ENCODE measurements around the gene SATB1. TPM values are rescaled to one million over a fixed set of nuclear protein-coding genes. Genes with fewer than 3 reads are reported as not detected.
A peak's percentile ranks its signal among the peaks of the same experiment; 100 is the strongest.
"Not testable (repeated sequence)": the region's sequence is repeated elsewhere in the genome, so short reads cannot be mapped to it uniquely, and the experiment has no call there.

The SATB1 gene
- 831 and 866 TPM in 2 replicates for total RNA-seq

DNA sequence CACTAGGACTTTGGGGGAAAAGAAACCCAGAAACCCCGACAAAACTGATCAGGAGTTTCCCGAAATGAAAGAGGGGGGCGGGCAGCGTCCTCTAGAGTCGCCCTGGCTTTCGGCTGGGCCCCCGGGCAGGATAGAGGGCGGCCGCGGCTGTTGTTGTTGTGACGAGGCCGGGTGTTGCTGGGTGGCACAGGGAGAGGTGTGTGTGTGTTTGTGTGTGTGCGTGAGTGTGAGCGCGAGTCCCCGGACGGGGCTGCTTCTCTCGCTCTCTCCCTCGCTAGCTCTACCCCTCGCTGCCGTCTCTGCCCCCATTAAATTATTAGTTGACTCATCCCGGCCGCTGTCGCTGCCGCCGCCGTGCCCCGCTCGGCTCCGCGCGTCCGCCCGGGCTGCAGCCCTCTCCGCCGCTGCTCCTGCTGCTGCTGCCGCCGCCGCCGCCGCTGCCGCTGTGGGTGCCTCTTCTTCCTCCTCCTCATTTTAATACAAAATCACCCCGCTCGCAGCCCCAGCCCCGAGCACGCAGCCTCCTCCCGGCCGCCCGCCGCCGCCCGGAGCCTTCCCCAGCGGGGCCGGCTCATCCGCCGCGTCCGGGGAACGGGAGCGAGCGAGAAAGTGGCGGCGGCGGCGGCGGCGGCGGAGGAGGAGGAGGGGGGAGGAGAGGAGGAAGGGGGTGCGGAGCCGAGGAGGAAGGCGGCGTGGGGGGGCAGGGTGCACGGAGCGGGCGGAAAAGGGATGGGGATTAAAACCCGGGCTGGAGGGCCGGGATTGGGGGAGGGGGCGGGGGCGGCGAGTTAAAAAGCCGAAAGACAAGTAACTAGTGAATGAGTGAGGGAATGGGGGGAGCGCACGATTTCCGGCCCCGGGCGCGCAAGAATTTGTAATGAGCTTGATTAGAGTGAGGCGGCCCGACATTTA is at the start of gene SATB1:
Gene SATB1, minus strand, starts transcription at position 611 of the 912 bp plus-strand sequence. CDS start 4,372 bp downstream, outside the sequence.
- intact Hi-C loops (cut with micrococcal nuclease) = loop anchor here (2.0 to 10.0 kb wide), 3 partner anchors 14 to 1910 kb away; partner anchors contain the start of gene RFTN1
- peak; percentile 63 for DNase-seq (ENCODE audit: low spot score)
- Mint-ChIP-seq H3K36me3 (ENCODE audit: low read depth) (peaks cover 96% of the 10 kb centered on the region), H3K4me3 (ENCODE audit: low read depth) (peak within 1 kb of the TSS; percentile 89), H3K9me3 (no peaks in the 10 kb centered on the region), H3K27me3 (ENCODE audit: low read depth) (no peaks in the 10 kb centered on the region), H3K4me1 (ENCODE audit: low read depth) (peaks cover 62% of the 10 kb centered on the region), H3K27ac (peak within 1 kb of the TSS; percentile 93)

DNA sequence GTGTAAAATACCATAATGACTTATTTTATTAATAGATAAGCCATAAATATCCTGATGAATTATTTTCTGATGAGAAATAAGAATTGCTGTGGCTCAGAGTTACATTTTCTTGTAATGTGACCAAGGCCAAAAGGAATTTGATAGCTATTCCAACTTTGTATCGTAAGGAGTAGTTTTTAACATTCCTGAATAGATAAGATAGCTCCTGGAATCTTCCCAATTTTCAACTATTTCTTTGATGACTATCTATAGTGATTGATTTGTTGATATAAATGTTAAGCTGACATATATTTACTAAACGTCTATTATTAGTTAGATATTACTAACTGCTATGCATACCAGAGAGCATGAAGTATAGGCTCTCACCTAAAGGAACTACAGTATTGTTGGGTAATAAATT is 49.1 kb upstream of the SATB1 start:
- Mint-ChIP-seq H3K4me3 (ENCODE audit: low read depth) (no peak overlapping the region), H3K27ac (no peak overlapping the region), H3K4me1 (ENCODE audit: low read depth) (peaks cover 9% of the 10 kb centered on the region), H3K9me3 (peaks cover 4% of the 10 kb centered on the region), H3K36me3 (ENCODE audit: low read depth) (peaks cover 79% of the 10 kb centered on the region), H3K27me3 (ENCODE audit: low read depth) (no peaks in the 10 kb centered on the region)
- no peak for DNase-seq (ENCODE audit: low spot score)
- intact Hi-C loops (cut with micrococcal nuclease) = no loop called here

DNA sequence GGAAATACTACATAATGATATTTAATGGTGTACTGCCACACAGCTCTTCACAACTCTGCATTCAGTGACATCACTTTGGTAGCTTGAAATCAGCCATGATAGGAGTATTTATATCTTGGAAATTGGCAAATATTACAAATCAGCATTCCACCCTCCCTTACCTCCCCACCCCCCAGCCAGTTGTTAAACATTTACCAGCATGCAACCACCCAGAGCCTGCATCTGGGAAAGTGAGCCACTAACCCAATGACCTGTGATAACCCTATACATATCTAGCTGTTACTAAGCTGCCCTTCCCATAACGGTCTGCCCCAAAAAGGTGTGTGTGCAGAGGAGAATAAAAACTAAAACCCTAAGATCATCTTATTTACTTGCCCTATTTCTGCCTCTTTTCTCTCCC is 44.6 kb upstream of the SATB1 start:
- no peak for DNase-seq (ENCODE audit: low spot score)
- Mint-ChIP-seq H3K27me3 (ENCODE audit: low read depth) (no peaks in the 10 kb centered on the region), H3K9me3 (no peaks in the 10 kb centered on the region), H3K36me3 (ENCODE audit: low read depth) (peaks cover 90% of the 10 kb centered on the region), H3K4me1 (ENCODE audit: low read depth) (peaks cover 17% of the 10 kb centered on the region), H3K4me3 (ENCODE audit: low read depth) (no peak overlapping the region), H3K27ac (no peak overlapping the region)
- intact Hi-C loops (cut with micrococcal nuclease) = no loop called here

DNA sequence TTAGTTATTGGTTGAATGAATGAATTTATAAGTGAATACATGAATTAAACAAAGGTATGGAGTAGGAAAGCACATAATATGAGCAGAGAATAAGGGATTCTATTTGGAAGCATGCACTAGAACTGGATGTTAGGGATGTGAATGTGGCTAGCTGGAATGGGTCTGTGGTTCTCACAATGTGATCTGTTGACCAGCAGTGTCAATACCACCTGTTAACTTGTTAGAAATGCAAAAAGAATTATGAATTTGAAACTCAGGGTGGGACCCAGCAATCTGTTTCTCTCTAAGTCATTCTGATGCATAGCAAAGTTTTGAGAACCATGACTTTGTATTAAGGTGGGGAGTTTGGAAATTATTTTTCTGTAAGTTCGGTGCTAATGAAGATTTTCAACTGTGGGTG is 41.0 kb upstream of the SATB1 start:
- no peak overlapping the region for H3K27ac Mint-ChIP-seq
- no peaks in the 10 kb centered on the region for H3K27me3 Mint-ChIP-seq (ENCODE audit: low read depth)
- H3K4me3 Mint-ChIP-seq (ENCODE audit: low read depth) = no peak overlapping the region
- peaks cover 90% of the 10 kb centered on the region for H3K36me3 Mint-ChIP-seq (ENCODE audit: low read depth)
- H3K9me3 Mint-ChIP-seq = peaks cover 7% of the 10 kb centered on the region
- H3K4me1 Mint-ChIP-seq (ENCODE audit: low read depth) = peaks cover 20% of the 10 kb centered on the region
- no peak for DNase-seq (ENCODE audit: low spot score)
- intact Hi-C loops (cut with micrococcal nuclease) = no loop called here

DNA sequence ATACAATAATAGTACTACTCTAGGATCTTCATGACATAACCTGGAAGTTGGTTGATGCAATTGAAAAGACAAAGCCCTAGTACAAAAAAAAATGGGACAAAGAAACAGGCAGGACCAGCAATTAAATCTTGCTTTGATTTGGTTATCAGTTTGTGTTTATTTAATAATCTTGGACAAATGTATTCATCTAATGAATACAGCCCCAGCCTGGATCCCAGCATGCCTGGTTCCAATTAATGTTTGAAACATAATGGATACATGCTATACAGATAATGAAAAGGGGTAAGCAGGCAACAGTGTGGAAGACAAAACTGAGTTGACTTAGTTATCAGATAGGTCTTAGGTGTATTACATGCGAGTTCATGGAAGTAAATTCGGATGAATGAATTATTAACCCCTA is 29.6 kb upstream of the SATB1 start:
- H3K27ac Mint-ChIP-seq = no peak overlapping the region
- intact Hi-C loops (cut with micrococcal nuclease) = no loop called here
- H3K27me3 Mint-ChIP-seq (ENCODE audit: low read depth) = no peaks in the 10 kb centered on the region
- peaks cover 48% of the 10 kb centered on the region for H3K9me3 Mint-ChIP-seq
- no peak overlapping the region for H3K4me3 Mint-ChIP-seq (ENCODE audit: low read depth)
- H3K36me3 Mint-ChIP-seq (ENCODE audit: low read depth) = peaks cover 92% of the 10 kb centered on the region
- no peak for DNase-seq (ENCODE audit: low spot score)
- H3K4me1 Mint-ChIP-seq (ENCODE audit: low read depth) = peaks cover 42% of the 10 kb centered on the region

DNA sequence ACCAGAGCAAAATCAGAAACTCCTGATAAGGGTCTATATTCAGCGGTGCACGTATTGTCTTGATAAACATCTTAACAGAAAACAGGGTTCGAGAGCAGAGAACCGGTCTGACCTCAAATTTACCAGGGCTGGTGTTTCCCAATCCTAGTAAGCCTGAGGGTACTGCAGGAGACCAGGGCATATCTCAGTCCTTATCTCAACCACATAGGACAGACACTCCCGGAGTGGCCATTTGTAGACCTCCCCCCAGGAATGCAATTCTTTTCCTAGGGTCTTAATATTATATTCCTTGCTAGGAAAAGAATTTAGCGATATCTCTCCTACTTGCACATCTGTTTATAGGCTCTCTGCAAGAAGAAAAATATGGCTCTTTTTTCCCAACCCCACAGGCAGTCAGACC is 24.5 kb upstream of the SATB1 start:
- intact Hi-C loops (cut with micrococcal nuclease) = loop anchor here (5.0 kb wide), 1 partner anchor 1498 kb away; the partner anchor contains the start of gene RAB5A
- DNase-seq (ENCODE audit: low spot score); H3K27ac Mint-ChIP-seq; H3K27me3 Mint-ChIP-seq (ENCODE audit: low read depth): not testable (repeated sequence)
- Mint-ChIP-seq H3K4me3 (ENCODE audit: low read depth) (peak overlapping the region; percentile 61), H3K36me3 (ENCODE audit: low read depth) (peaks cover 90% of the 10 kb centered on the region), H3K4me1 (ENCODE audit: low read depth) (peaks cover 50% of the 10 kb centered on the region), H3K9me3 (peaks cover 32% of the 10 kb centered on the region)

DNA sequence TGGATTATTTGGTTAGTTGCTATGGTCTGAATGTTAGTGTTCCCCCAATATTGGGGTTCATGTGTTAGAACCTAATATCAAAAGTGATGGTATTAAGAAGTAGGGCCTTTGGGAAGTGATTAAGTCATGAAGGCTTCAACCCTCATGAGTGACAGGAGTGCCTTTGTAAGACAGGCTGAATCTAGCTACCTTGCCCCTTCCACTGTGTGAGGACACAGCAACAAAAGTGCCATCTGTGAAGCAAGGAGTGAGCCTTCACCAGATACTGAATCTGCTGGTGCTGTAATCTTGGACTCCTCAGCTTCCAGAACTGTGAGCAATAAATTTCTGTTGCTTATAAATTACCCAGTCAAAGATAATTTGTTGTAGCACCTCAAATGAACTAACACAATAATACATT is 22.6 kb upstream of the SATB1 start:
- peaks cover 19% of the 10 kb centered on the region for H3K9me3 Mint-ChIP-seq
- peak overlapping the region; percentile 95 for H3K27ac Mint-ChIP-seq
- intact Hi-C loops (cut with micrococcal nuclease) = loop anchor here (2.0 to 5.0 kb wide), 2 partner anchors 201 to 1500 kb away; partner anchors contain the start of gene RAB5A
- DNase-seq (ENCODE audit: low spot score) = no peak
- H3K27me3 Mint-ChIP-seq (ENCODE audit: low read depth) = no peaks in the 10 kb centered on the region
- H3K36me3 Mint-ChIP-seq (ENCODE audit: low read depth) = peaks cover 89% of the 10 kb centered on the region
- H3K4me1 Mint-ChIP-seq (ENCODE audit: low read depth) = peaks cover 39% of the 10 kb centered on the region
- peak overlapping the region; percentile 99 for H3K4me3 Mint-ChIP-seq (ENCODE audit: low read depth)

DNA sequence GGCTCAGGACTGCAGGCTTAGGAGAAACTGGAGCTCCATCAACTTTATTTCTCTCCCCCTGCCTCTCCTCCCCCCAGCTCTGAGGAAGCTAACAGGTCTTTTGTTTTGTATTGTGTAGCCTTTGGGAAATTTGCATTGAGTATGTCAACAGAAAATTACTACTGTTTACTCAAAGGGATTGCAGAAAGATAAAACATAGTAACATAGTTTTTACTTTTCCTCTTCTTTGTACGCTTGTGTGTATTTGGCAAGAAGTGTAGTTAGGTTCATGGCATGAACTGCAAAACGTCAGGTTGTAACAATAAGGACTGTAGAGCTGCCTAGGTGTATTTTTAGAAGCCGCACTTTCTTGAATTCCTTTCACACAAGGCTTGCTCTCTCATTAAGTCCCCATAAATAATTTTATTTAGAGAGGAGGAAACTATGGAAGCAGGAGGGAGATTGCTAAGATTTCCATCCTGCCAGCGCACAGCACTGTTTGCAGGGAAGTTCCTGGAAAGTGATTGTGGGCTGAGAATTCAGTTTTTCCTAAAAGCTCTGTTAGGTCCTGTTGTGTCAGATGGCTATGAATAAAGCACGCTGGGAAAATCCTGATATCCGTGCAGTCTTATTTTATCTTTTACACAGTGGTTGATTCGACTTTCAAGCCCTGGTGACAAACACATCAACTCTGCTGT is 21.1 kb upstream of the SATB1 start:
- peak overlapping the region; percentile 95 for H3K27ac Mint-ChIP-seq

DNA sequence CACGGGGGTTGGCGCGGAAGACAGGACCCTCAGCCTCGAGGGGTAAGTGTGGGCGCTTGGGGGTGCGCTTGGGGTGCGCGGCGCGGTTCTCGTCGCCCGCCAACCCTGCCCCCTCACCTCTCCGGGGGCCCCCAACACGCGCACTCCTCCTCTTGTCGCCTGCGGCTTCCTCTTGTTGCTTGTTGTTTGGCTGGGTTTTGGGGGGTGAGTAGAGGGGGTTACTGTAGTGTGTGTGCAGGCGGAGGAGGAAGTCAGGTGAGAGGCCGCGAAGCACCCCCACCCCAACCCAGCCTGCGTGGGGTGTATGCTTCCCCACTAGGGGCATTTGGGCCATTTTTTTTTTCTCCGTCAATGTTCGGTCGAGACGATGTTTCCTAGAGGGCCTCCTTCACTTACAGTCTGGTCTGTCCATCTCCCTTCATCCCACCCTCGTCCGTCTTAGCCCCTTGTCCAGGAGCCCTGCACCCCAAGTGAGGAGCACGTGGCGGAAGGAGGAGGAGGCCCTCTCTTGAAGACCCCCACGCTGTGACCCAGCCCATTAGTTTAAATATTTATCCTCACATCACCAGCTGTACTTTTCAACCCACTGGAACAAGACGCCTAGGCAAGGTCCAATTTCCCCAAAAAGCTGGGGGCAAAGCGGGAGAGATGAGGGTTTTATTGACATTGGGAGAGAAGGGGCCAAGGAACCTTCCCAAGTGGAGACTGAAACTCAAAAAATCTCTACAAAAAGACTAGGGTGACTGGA is 20.4 kb upstream of the SATB1 start:
- Mint-ChIP-seq H3K9me3 (peaks cover 18% of the 10 kb centered on the region), H3K4me1 (ENCODE audit: low read depth) (peaks cover 33% of the 10 kb centered on the region), H3K4me3 (ENCODE audit: low read depth) (peak overlapping the region; percentile 99), H3K36me3 (ENCODE audit: low read depth) (peaks cover 89% of the 10 kb centered on the region), H3K27ac (peak overlapping the region; percentile 95), H3K27me3 (ENCODE audit: low read depth) (no peaks in the 10 kb centered on the region)
- peak; percentile 68 for DNase-seq (ENCODE audit: low spot score)
- intact Hi-C loops (cut with micrococcal nuclease) = loop anchor here (1.0 to 5.0 kb wide), 8 partner anchors 111 to 1502 kb away; partner anchors contain the start of gene RAB5A

More for the DNA sequence above, 21.1 kb upstream of the SATB1 start:
- H3K9me3 Mint-ChIP-seq = peaks cover 19% of the 10 kb centered on the region
- no peaks in the 10 kb centered on the region for H3K27me3 Mint-ChIP-seq (ENCODE audit: low read depth)
- H3K36me3 Mint-ChIP-seq (ENCODE audit: low read depth) = peaks cover 89% of the 10 kb centered on the region
- no peak for DNase-seq (ENCODE audit: low spot score)
- peaks cover 33% of the 10 kb centered on the region for H3K4me1 Mint-ChIP-seq (ENCODE audit: low read depth)
- intact Hi-C loops (cut with micrococcal nuclease) = loop anchor here (2.0 to 5.0 kb wide), 2 partner anchors 203 to 1501 kb away; partner anchors contain the start of gene RAB5A
- peak overlapping the region; percentile 99 for H3K4me3 Mint-ChIP-seq (ENCODE audit: low read depth)

DNA sequence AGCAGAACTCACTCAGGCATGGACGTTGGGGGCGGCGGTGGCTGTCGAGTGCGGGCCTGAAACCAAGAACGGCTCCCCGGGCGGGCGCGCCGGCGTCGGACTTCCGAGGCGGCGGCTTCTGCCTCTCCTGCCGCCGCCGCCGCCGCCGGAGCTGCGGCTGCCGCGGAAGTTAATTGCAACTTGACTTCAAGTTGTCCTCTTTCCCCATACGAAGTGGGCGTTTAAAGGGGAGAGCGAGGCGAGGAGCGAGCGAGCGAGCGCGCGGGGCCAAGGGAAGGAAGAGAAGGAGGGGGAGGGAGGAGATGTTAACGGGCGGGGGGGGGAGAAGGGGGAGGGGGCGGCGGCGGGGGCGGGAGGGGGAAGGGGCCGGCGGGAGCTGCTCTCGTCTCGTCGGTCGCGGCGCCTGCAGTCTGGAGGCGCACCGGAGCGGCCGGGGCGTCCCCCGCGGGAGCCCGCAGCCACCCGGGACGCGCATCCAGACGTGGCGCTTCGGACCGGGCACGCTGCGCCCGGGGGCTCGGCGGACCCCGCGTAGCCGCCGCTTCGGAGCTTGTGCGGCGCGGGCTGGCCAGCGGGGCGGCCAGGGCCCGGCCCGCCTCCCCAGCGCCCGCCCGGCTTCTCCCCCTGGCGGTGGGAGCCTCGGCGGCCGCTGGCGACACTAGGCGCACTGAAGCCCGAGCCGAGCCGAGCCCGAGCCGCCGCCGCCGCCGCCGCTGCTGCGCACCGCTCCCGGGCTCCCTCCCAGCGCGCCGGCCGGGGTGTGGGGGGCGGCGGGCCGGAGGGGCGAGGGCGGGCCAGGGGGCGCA is 19.7 kb upstream of the SATB1 start:
- H3K27ac Mint-ChIP-seq = peak overlapping the region; percentile 97
- peaks cover 31% of the 10 kb centered on the region for H3K4me1 Mint-ChIP-seq (ENCODE audit: low read depth)
- peaks cover 10% of the 10 kb centered on the region for H3K9me3 Mint-ChIP-seq
- no peaks in the 10 kb centered on the region for H3K27me3 Mint-ChIP-seq (ENCODE audit: low read depth)
- DNase-seq (ENCODE audit: low spot score) = peak; percentile 77
- H3K36me3 Mint-ChIP-seq (ENCODE audit: low read depth) = peaks cover 89% of the 10 kb centered on the region
- intact Hi-C loops (cut with micrococcal nuclease) = loop anchor here (1.0 to 5.0 kb wide), 9 partner anchors 8 to 1503 kb away; partner anchors contain the start of gene RAB5A
- H3K4me3 Mint-ChIP-seq (ENCODE audit: low read depth) = peak overlapping the region; percentile 97

DNA sequence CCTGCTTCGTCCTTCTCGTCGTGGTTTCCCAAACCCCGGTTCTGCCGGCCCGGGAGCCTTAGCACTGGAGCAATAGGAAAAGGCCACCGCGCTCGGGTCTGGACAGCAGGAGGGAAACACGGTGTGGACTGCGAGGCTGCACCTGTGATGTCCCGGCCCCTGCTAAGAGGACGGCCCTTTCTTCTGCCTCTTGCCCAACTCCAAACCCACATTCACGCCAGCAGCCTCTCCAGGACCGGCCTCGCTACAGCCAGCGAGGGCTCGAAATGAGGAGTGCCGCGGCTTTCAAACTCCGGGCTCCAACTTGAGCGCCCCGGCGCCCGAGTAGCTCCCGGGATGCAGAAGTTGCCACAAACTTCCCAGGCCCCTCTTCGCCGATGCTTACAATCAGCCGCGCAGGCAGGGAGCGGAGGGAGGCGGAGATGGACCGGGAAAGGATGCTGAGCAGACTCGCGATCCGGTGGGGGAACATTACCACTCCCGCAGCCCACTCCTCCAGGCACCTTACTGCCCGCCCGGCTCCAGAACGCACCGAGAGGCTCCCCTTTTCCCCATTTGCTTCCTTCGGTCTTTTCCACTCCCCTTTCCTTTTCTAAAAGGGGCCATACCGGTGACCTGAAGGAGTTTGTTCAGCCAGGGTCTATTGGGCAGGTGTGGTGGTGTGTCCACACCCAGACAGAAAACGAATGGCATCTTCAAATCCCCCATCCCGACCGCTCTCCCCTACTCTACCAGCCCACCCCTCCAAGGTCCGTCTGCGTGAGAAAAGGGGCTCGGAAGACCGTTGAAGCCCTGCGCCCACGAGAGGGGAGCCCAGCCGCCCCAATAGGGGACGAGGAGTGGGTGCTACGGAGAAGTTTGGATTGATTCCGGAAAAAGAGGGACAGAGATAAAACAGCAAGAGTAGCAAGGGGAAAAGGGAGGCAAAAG is 18.8 kb upstream of the SATB1 start:
- Mint-ChIP-seq H3K36me3 (ENCODE audit: low read depth) (peaks cover 89% of the 10 kb centered on the region), H3K27me3 (ENCODE audit: low read depth) (no peaks in the 10 kb centered on the region), H3K27ac (peak overlapping the region; percentile 97), H3K9me3 (peaks cover 4% of the 10 kb centered on the region), H3K4me3 (ENCODE audit: low read depth) (peak overlapping the region; percentile 97), H3K4me1 (ENCODE audit: low read depth) (peaks cover 32% of the 10 kb centered on the region)
- no peak for DNase-seq (ENCODE audit: low spot score)
- intact Hi-C loops (cut with micrococcal nuclease) = loop anchor here (1.0 to 2.0 kb wide), 4 partner anchors 8 to 545 kb away; no protein-coding TSS in a partner anchor
